Muscle of leg (tissue), 11 donors: ENCODE measurements around the gene DPH7. TPM values are rescaled to one million over a fixed set of nuclear protein-coding genes. Genes with fewer than 3 reads are reported as not detected.
"Not testable (repeated sequence)": the region's sequence is repeated elsewhere in the genome, so short reads cannot be mapped to it uniquely, and the experiment has no call there.

Source experiments
- DNase-seq: peaks from one replicate; pipeline ENCODE4 v3.0.0; 2013
- H3K27ac ChIP-seq: one replicate; pipeline ENCODE4 v1.5.1; 2013; ENCODE audit warnings: mild to moderate bottlenecking, low read length, control low read depth
- H3K27me3 ChIP-seq: one replicate; pipeline ENCODE4 v1.6.1; 2013; ENCODE audit warnings: low read length; ENCODE audit not compliant: control insufficient read depth, insufficient read depth
- H3K36me3 ChIP-seq: one replicate; pipeline ENCODE4 v1.6.1; 2013; ENCODE audit warnings: low read length; ENCODE audit not compliant: control insufficient read depth, insufficient read depth
- H3K4me1 ChIP-seq: one replicate; pipeline ENCODE4 v1.6.1; 2013; ENCODE audit warnings: low read length; ENCODE audit not compliant: control insufficient read depth, insufficient read depth
- H3K4me3 ChIP-seq: one replicate; pipeline ENCODE4 v1.5.1; 2013; ENCODE audit warnings: low read length, control low read depth
- H3K9me3 ChIP-seq: replicated peaks from 2 replicates; pipeline ENCODE4 v1.6.1; 2013; ENCODE audit warnings: low read depth, low read length; ENCODE audit not compliant: control insufficient read depth
- WGBS: methylation state at CpG from one replicate; pipeline ENCODE4 v1.1.5; 2013; ENCODE audit warnings: missing lambda C conversion rate; ENCODE audit not compliant: insufficient coverage; 5-methylcytosine and 5-hydroxymethylcytosine counted together
- polyA plus RNA-seq, 8 donors: library from polyadenylated mRNA; unstranded; fragments of 120-200 nt; gene quantifications; one replicate each; pipeline versions ENCODE4 v1.2.1 to v1.2.3, GENCODE V29; 2013; ENCODE audit warnings: inconsistent platforms in 1 of 8, low replicate concordance in 1 of 8; ENCODE audit not compliant: insufficient read length in 8 of 8, insufficient read depth in 1 of 8
- total RNA-seq: library from RNA; stranded (reverse); fragments of 120-200 nt; gene quantifications from one replicate; pipeline ENCODE4 v1.2.4, GENCODE V29; 2013

The DPH7 gene
- total and polyA plus RNA-seq, 9 donors, result 20.8 to 34.8 (median 27.1) TPM

GRCh38 chr9:137569609-137570203, 9.0 kb downstream of the DPH7 start:
- Histone ChIP-seq H3K27ac (no peak overlapping the region), H3K4me1 (no peaks in the 10 kb centered on the region), H3K27me3 (no peaks in the 10 kb centered on the region), H3K9me3 (no peaks in the 10 kb centered on the region), H3K4me3 (no peak overlapping the region), H3K36me3 (peaks cover 29% of the 10 kb centered on the region)
- 90% methylated on average over 5 of the region's 5 CpGs for WGBS
- DNase-seq, result no peak

- DNase-seq, H3K4me3 ChIP-seq, H3K4me1 ChIP-seq, H3K27me3 ChIP-seq, H3K9me3 ChIP-seq, H3K27ac ChIP-seq: not testable (repeated sequence)
- 83% methylated on average over 4 of the region's 5 CpGs for WGBS
- H3K36me3 ChIP-seq, result peaks cover 33% of the 10 kb centered on the region
These were observed 10.3 kb downstream of the DPH7 start for GRCh38 chr9:137568445-137568844.

- H3K9me3 ChIP-seq, result no peaks in the 10 kb centered on the region
- no peaks in the 10 kb centered on the region for H3K27me3 ChIP-seq
- H3K36me3 ChIP-seq, result peaks cover 22% of the 10 kb centered on the region
- H3K4me3 ChIP-seq, result no peak overlapping the region
- no peaks in the 10 kb centered on the region for H3K4me1 ChIP-seq
- no peak overlapping the region for H3K27ac ChIP-seq
- no peak for DNase-seq
- WGBS, result 96% methylated on average over 7 of the region's 18 CpGs
These were observed 13.8 kb downstream of the DPH7 start for GRCh38 chr9:137564817-137565411.

DNA sequence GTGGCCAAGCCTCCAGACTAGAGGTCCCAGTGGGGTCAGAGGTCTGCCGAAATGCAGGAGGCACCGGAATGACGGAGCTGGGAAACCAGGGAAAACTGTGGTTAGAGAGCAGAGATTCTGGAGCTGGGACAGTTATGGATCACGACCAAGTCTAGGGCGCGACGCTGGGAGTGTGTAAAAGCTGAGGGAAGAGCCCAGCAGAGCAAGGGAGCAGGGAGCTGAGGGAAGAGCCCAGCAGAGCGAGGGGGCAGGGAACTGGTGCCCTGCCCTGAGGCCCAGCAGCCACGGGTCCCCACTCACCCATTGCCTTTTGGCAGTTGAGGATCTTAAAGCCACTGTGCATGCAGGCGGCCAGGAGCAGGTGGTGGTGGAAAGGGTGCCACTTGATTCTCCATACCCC, 14.6 kb downstream of the DPH7 start:
- no peaks in the 10 kb centered on the region for H3K27me3 ChIP-seq
- no peaks in the 10 kb centered on the region for H3K9me3 ChIP-seq
- H3K36me3 ChIP-seq, result peaks cover 22% of the 10 kb centered on the region
- DNase-seq, result no peak
- no peak overlapping the region for H3K4me3 ChIP-seq
- H3K27ac ChIP-seq, result no peak overlapping the region
- WGBS, result 95% methylated on average over 9 of the region's 10 CpGs
- no peaks in the 10 kb centered on the region for H3K4me1 ChIP-seq

- H3K27me3 ChIP-seq, result no peaks in the 10 kb centered on the region
- no peak overlapping the region for H3K4me3 ChIP-seq
- H3K36me3 ChIP-seq, result peaks cover 35% of the 10 kb centered on the region
- no peak for DNase-seq
- peaks cover 9% of the 10 kb centered on the region for H3K4me1 ChIP-seq
- no CpG with 5 or more reads among the region's 4 CpGs for WGBS
- no peaks in the 10 kb centered on the region for H3K9me3 ChIP-seq
- H3K27ac ChIP-seq, result no peak overlapping the region
These were observed 20.6 kb downstream of the DPH7 start for GRCh38 chr9:137558127-137558526.

GRCh38 chr9:137556069-137556838, 22.5 kb downstream of the DPH7 start:
- H3K27me3 ChIP-seq, result no peaks in the 10 kb centered on the region
- no peak overlapping the region for H3K4me3 ChIP-seq
- peak overlapping the region; percentile 47 for H3K27ac ChIP-seq
- peak; percentile 68 for DNase-seq
- WGBS, result 79% methylated on average over 24 of the region's 24 CpGs
- H3K4me1 ChIP-seq, result peaks cover 15% of the 10 kb centered on the region
- H3K9me3 ChIP-seq, result no peaks in the 10 kb centered on the region
- peaks cover 32% of the 10 kb centered on the region for H3K36me3 ChIP-seq

- H3K4me3 ChIP-seq, result no peak overlapping the region
- DNase-seq, result no peak
- H3K27me3 ChIP-seq, result no peaks in the 10 kb centered on the region
- H3K4me1 ChIP-seq, result peaks cover 18% of the 10 kb centered on the region
- H3K27ac ChIP-seq, result no peak overlapping the region
- WGBS, result 85% methylated on average over 7 of the region's 10 CpGs
- no peaks in the 10 kb centered on the region for H3K9me3 ChIP-seq
- H3K36me3 ChIP-seq, result peaks cover 30% of the 10 kb centered on the region
These were observed 23.5 kb downstream of the DPH7 start for GRCh38 chr9:137555179-137555578.

GRCh38 chr9:137554349-137554748, 24.4 kb downstream of the DPH7 start:
- peaks cover 25% of the 10 kb centered on the region for H3K4me1 ChIP-seq
- no CpG with 5 or more reads among the region's 1 CpG for WGBS
- peaks cover 30% of the 10 kb centered on the region for H3K36me3 ChIP-seq
- no peak overlapping the region for H3K27ac ChIP-seq
- no peaks in the 10 kb centered on the region for H3K9me3 ChIP-seq
- no peak for DNase-seq
- no peak overlapping the region for H3K4me3 ChIP-seq
- no peaks in the 10 kb centered on the region for H3K27me3 ChIP-seq

- H3K4me1 ChIP-seq, result peaks cover 25% of the 10 kb centered on the region
- not testable (repeated sequence) for H3K27ac ChIP-seq, H3K4me3 ChIP-seq, H3K9me3 ChIP-seq, H3K27me3 ChIP-seq, DNase-seq
- 91% methylated on average over 6 of the region's 10 CpGs for WGBS
- H3K36me3 ChIP-seq, result peaks cover 29% of the 10 kb centered on the region
These were observed 25.1 kb downstream of the DPH7 start for GRCh38 chr9:137553654-137554053.

GRCh38 chr9:137552022-137552768, 26.5 kb downstream of the DPH7 start:
- Histone ChIP-seq H3K27ac (peak overlapping the region; percentile 59), H3K4me1 (peaks cover 25% of the 10 kb centered on the region), H3K9me3 (no peaks in the 10 kb centered on the region), H3K27me3 (no peaks in the 10 kb centered on the region), H3K36me3 (peaks cover 22% of the 10 kb centered on the region), H3K4me3 (peak overlapping the region; percentile 64)
- 7% methylated on average over 57 of the region's 58 CpGs for WGBS
- peak; percentile 24 for DNase-seq
